K562 (cell line): ENCODE data around the gene EPHA10. TPM values are rescaled to one million over a fixed set of nuclear protein-coding genes. Genes with fewer than 3 reads are reported as not detected.
A peak's percentile ranks its signal among the peaks of the same experiment; 100 is the strongest.

Experiments used
- ARNT ChIP-seq, 2 experiments: fragments of 450-650 bp; IDR thresholded peaks; 2 replicates each; pipeline ENCODE4 v1.6.1; 2016; ENCODE audit warnings: mild to moderate bottlenecking in 1 of 2
- C11orf30 ChIP-seq: fragments of 450-650 bp; IDR thresholded peaks from 2 replicates; pipeline ENCODE4 v1.6.1; 2016; ENCODE audit warnings: low read depth, mild to moderate bottlenecking
- CREB1 ChIP-seq, 2 experiments: sonication (generic) in 1 of 2; formaldehyde crosslinking in 1 of 2; IDR thresholded peaks; 2 replicates each; pipeline versions ENCODE4 v1.6.1 to v1.8.0; 2012 to 2022; ENCODE audit warnings: inconsistent platforms in 1 of 2, mild to moderate bottlenecking in 1 of 2, missing genetic modification reagents in 1 of 2, moderate library complexity in 1 of 2
- E2F6 ChIP-seq, 2 experiments: IDR thresholded peaks; 2 replicates each; pipeline ENCODE4 v1.6.1; 2011; ENCODE audit warnings: borderline replicate concordance in 1 of 2, control low read depth in 1 of 2, low read depth in 1 of 2, low read length in 1 of 2, mild to moderate bottlenecking in 1 of 2, mixed read lengths in 1 of 2, moderate library complexity in 1 of 2; ENCODE audit not compliant: insufficient read depth in 1 of 2, insufficient read length in 1 of 2, poor library complexity in 1 of 2, severe bottlenecking in 1 of 2; ENCODE audit errors: extremely low read depth in 1 of 2
- GABPB1 ChIP-seq: sonication (generic); formaldehyde crosslinking; IDR thresholded peaks from 2 replicates; pipeline ENCODE4 v1.8.0; 2022; ENCODE audit warnings: mild to moderate bottlenecking, missing genetic modification reagents
- KHSRP ChIP-seq: fragments of 450-650 bp; IDR thresholded peaks from 2 replicates; pipeline ENCODE4 v1.6.1; 2017
- MXI1 ChIP-seq: IDR thresholded peaks from 2 replicates; pipeline ENCODE4 v1.6.1; 2011; ENCODE audit warnings: low read depth, mild to moderate bottlenecking, improper control_type of control experiment, low read length
- NFIC ChIP-seq: fragments of 450-650 bp; IDR thresholded peaks from 2 replicates; pipeline ENCODE4 v1.6.1; 2017; ENCODE audit warnings: mild to moderate bottlenecking, inconsistent platforms
- NR2C2 ChIP-seq, 2 experiments: fragments of 200-800 bp in 1 of 2; sonication (Bioruptor generic) in 1 of 2; sonication (generic) in 1 of 2; formaldehyde crosslinking in 1 of 2; IDR thresholded peaks; 2 replicates each; pipeline versions ENCODE4 v1.6.1 to v1.8.0; 2016 to 2022; ENCODE audit warnings: mild to moderate bottlenecking in 1 of 2, missing compliant biosample characterization in 1 of 2, missing genetic modification characterization in 1 of 2, missing genetic modification reagents in 1 of 2
- PKNOX1 ChIP-seq: fragments of 450-650 bp; IDR thresholded peaks from 2 replicates; pipeline ENCODE4 v1.6.1; 2016
- PML ChIP-seq: IDR thresholded peaks from 2 replicates; pipeline ENCODE4 v1.6.1; 2012; ENCODE audit warnings: low read length, inconsistent platforms
- SRSF1 ChIP-seq: fragments of 200-400 bp; formaldehyde crosslinking; IDR thresholded peaks from 2 replicates; pipeline ENCODE4 v1.6.1; 2017; ENCODE audit warnings: mild to moderate bottlenecking, low read depth, low read length, moderate library complexity
- TAF15 ChIP-seq: fragments of 200-400 bp; formaldehyde crosslinking; IDR thresholded peaks from 2 replicates; pipeline ENCODE4 v1.6.1; 2017; ENCODE audit warnings: mild to moderate bottlenecking, low read depth, low read length, moderate library complexity
- TFAP4 ChIP-seq: sonication (generic); formaldehyde crosslinking; IDR thresholded peaks from 2 replicates; pipeline ENCODE4 v1.8.0; 2022; ENCODE audit warnings: missing genetic modification reagents, mild to moderate bottlenecking, moderate library complexity, borderline replicate concordance
- THAP12 ChIP-seq: fragments of 250-450 bp; sonication (Bioruptor Pico); IDR thresholded peaks from 2 replicates; pipeline ENCODE4 v1.9.0; 2021; ENCODE audit warnings: mild to moderate bottlenecking, inconsistent platforms
- ZBTB43 ChIP-seq: sonication (generic); formaldehyde crosslinking; IDR thresholded peaks from 2 replicates; pipeline ENCODE4 v1.8.0; 2023; ENCODE audit warnings: mild to moderate bottlenecking, missing genetic modification reagents
- ZNF639 ChIP-seq, 2 experiments: fragments of 200-800 bp in 1 of 2; sonication (Bioruptor generic) in 1 of 2; sonication (generic) in 1 of 2; formaldehyde crosslinking in 1 of 2; IDR thresholded peaks in 1 of 2; conservative IDR thresholded peaks in 1 of 2; 2 replicates each; pipeline versions ENCODE4 v1.5.0 to v1.6.1; 2016 to 2020; ENCODE audit warnings: missing compliant biosample characterization in 1 of 2, missing genetic modification characterization in 1 of 2, missing genetic modification reagents in 1 of 2
- polyA plus RNA-seq, 8 experiments: library from polyadenylated mRNA; depleted of rRNA in 4 of 8; stranded (reverse) in 5 of 8; unstranded in 3 of 8; fragments of >200 nt; fragmentation: Nextera tagmentation in 2 of 8; fragmentation: Illumina TruSeq in 1 of 8; extraction: Ambion mirVana in 2 of 8; extraction: Trizol in 1 of 8; gene quantifications; 2 replicates each; pipeline versions ENCODE4 v1.2.1 to v1.2.3, GENCODE V29; 2011 to 2014; ENCODE audit warnings: inconsistent platforms in 1 of 8, missing spikeins in 1 of 8
- total RNA-seq, 7 experiments: library from RNA; depleted of rRNA in 6 of 7; stranded (reverse); fragments of >200 nt in 6 of 7; fragmentation: Illumina TruSeq in 2 of 7; extraction: Trizol in 2 of 7; gene quantifications; 2 replicates each; pipeline versions ENCODE4 v1.2.1 to v1.2.3, GENCODE V29; 2011 to 2021; ENCODE audit warnings: low replicate concordance in 1 of 7

The EPHA10 gene
- total and polyA plus RNA-seq, 9 of the 15 experiments (the other 6 are each of a cell fraction or from before 2014, with no cell fraction given), result 0.03 TPM; not detected in 8

- TF ChIP-seq ZBTB43 (CRISPR knock-in tag) (no peak), TAF15 (no peak), CREB1 (IDR thresholded peaks at IDR 0.05) (peak; percentile 88), CREB1 (CRISPR knock-in tag; IDR thresholded peaks at IDR 0.05) (peak; percentile 87), C11orf30 (peak; percentile 67), MXI1 (peak; percentile 66; the same call in 1 of the 2 replicates), PML (peak; percentile 40; the same call in 1 of the 2 replicates), E2F6 (IDR thresholded peaks at IDR 0.05; ENCODE audit: borderline replicate concordance in 1 of 2, extremely low read depth in 1 of 2, insufficient read depth in 1 of 2, insufficient read length in 1 of 2, low read depth in 1 of 2, low read length in 1 of 2, poor library complexity in 1 of 2, severe bottlenecking in 1 of 2) (peak in 1 of 2 experiments; percentile 45), KHSRP (no peak), PKNOX1 (peak; percentile 24; the same call in 1 of the 2 replicates), TFAP4 (peak; percentile 13; the same call in 1 of the 2 replicates), GABPB1 (CRISPR knock-in tag) (peak; percentile 94), NFIC (peak; percentile 54), NR2C2 (CRISPR knock-in tag; IDR thresholded peaks at IDR 0.05) (no peak), NR2C2 (tag; IDR thresholded peaks at IDR 0.05) (peak; percentile 51; the same call in 1 of the 2 replicates), SRSF1 (no peak), THAP12 (CRISPR knock-in tag) (peak; percentile 59), ZNF639 (CRISPR knock-in tag; conservative IDR thresholded peaks at IDR 0.05 in 1 of 2, IDR thresholded peaks at IDR 0.05 in 1 of 2) (peak in 1 of 2 experiments; percentile 74; a peak in 2 of 4 replicates), ARNT (IDR thresholded peaks at IDR 0.05) (no peak)
Measured at GRCh38 chr1:37807555-37808368, 42.8 kb upstream of the EPHA10 start, which contains the start of the genes C1orf122 and YRDC (continued).
